ENCODE results near the gene EGFR. TPM values are rescaled to one million over a fixed set of nuclear protein-coding genes. Genes with fewer than 3 reads are reported as not detected.

Gene EGFR
- polyA plus RNA-seq, 1 of the 3 experiments (the other 2 are of a cell fraction), result 37.6 TPM

GRCh38 chr7:55192723-55193122, 173.9 kb downstream of the EGFR start:
- H3K9me3 ChIP-seq, result no peaks in the 10 kb centered on the region
- peaks cover 45 to 48% of the 10 kb centered on the region in 2 experiments for H3K4me1 ChIP-seq (ENCODE audit: control insufficient read depth in 1 of 2, insufficient read depth in 2 of 2, low read depth in 1 of 2, low read length in 1 of 2)
- peaks cover 9% of the 10 kb centered on the region; the same call in 1 of the 2 replicates for H3K79me2 ChIP-seq (ENCODE audit: insufficient read depth)
- H2AFZ ChIP-seq (ENCODE audit: low read depth), result no peak overlapping the region
- H3K27ac ChIP-seq (ENCODE audit: low read depth in 2 of 2, low read length in 1 of 2), result peak overlapping the region; percentile 91 to 95
- no peaks in the 10 kb centered on the region for H3K9me2 ChIP-seq
- no peak overlapping the region for H3K4me3 ChIP-seq (ENCODE audit: low read depth in 2 of 2, low read length in 1 of 2)
- no peaks in the 10 kb centered on the region; the same call in 1 of the 2 replicates for H4K20me1 ChIP-seq (ENCODE audit: insufficient read depth)
- H3K27me3 ChIP-seq (ENCODE audit: insufficient read depth), result no peaks in the 10 kb centered on the region
- CTCF ChIA-PET, result interaction anchor here (0.6 to 3.6 kb wide), 13 partner anchors 16 to 419 kb away, joined by 3 to 50 read pairs (median 4); no protein-coding TSS in a partner anchor
- H3F3A ChIP-seq (replicated peaks; ENCODE audit: insufficient read depth), result peaks cover 52% of the 10 kb centered on the region
- H3K9ac ChIP-seq, result peak overlapping the region; percentile 54; the same call in 1 of the 2 replicates
- peaks cover 9 to 61% of the 10 kb centered on the region in 2 experiments for H3K36me3 ChIP-seq (replicated peaks in 1 of 2; ENCODE audit: control insufficient read depth in 1 of 2, insufficient read depth in 2 of 2, low read length in 1 of 2)
- H3K4me2 ChIP-seq, result peak overlapping the region; percentile 59
- POLR2A ChIA-PET, result interaction anchor here (0.6 to 2.3 kb wide), 3 partner anchors 20 to 431 kb away, joined by 3 to 14 read pairs (median 8); no protein-coding TSS in a partner anchor
- 7% methylated on average over 7 of the region's 7 CpGs for WGBS (ENCODE audit: low lambda C conversion rate)
- DNase-seq, result peak; percentile 74
- TF ChIP-seq RXRA (IDR thresholded peaks at IDR 0.05; ENCODE audit: borderline replicate concordance, low read depth) (peak; percentile 94), FOSL2 (IDR thresholded peaks at IDR 0.05; ENCODE audit: borderline replicate concordance, low read depth) (peak; percentile 98), MEF2A (IDR thresholded peaks at IDR 0.05; ENCODE audit: borderline replicate concordance, low read depth) (peak; percentile 82), NFIC (IDR thresholded peaks at IDR 0.05; ENCODE audit: borderline replicate concordance) (peak; percentile 99), POLR2AphosphoS5 (IDR thresholded peaks at IDR 0.05; ENCODE audit: low read depth, low read length) (peak; percentile 95), RAD21 (IDR thresholded peaks at IDR 0.05; ENCODE audit: low read length) (no peak; the same call in 1 of the 2 replicates), SIN3A (IDR thresholded peaks at IDR 0.05; ENCODE audit: borderline replicate concordance, low read depth, low read length) (peak; percentile 75; the same call in 1 of the 2 replicates), RCOR1 (IDR thresholded peaks at IDR 0.05; ENCODE audit: low read length) (peak; percentile 92), RFX5 (IDR thresholded peaks at IDR 0.05; ENCODE audit: low read length) (no peak), TEAD4 (IDR thresholded peaks at IDR 0.05; ENCODE audit: borderline replicate concordance, insufficient read depth) (peak; percentile 100), MXI1 (IDR thresholded peaks at IDR 0.05; ENCODE audit: low read depth, low read length) (peak; percentile 50; the same call in 1 of the 2 replicates), YY1 (IDR thresholded peaks at IDR 0.05; ENCODE audit: low read depth) (peak; percentile 69), TAF1 (IDR thresholded peaks at IDR 0.05; ENCODE audit: borderline replicate concordance, low read depth, low read length) (peak; percentile 20; the same call in 1 of the 2 replicates), CHD2 (IDR thresholded peaks at IDR 0.05; ENCODE audit: low read length, partially characterized antibody) (peak; percentile 87), USF1 (IDR thresholded peaks at IDR 0.05; ENCODE audit: borderline replicate concordance, low read depth) (0 out of 2 replicates have a peak, but pooled peaks have one; percentile 57), FOXM1 (IDR thresholded peaks at IDR 0.05; ENCODE audit: low read depth) (peak; percentile 100), REST (IDR thresholded peaks at IDR 0.05; ENCODE audit: low read depth, low read length) (peak; percentile 58), FOXJ3 (CRISPR knock-in tag; IDR thresholded peaks at IDR 0.05) (peak; percentile 23; the same call in 1 of the 2 replicates), USF2 (IDR thresholded peaks at IDR 0.05; ENCODE audit: borderline replicate concordance, low read depth, low read length) (no peak), EP300 (IDR thresholded peaks at IDR 0.05; ENCODE audit: borderline replicate concordance in 1 of 2, low read depth in 1 of 2, low read length in 1 of 2) (peak; percentile 99 to 100), SMC3 (IDR thresholded peaks at IDR 0.05; ENCODE audit: low read depth, low read length) (no peak), CTCF (IDR thresholded peaks at IDR 0.05) (no peak), ELF1 (IDR thresholded peaks at IDR 0.05) (peak; percentile 73; the same call in 1 of the 2 replicates), PBX3 (IDR thresholded peaks at IDR 0.05) (peak; percentile 98), NRF1 (IDR thresholded peaks at IDR 0.05; ENCODE audit: low read depth, low read length) (no peak), EZH2phosphoT487 (IDR thresholded peaks at IDR 0.05; ENCODE audit: borderline replicate concordance, low read depth) (no peak; the same call in 1 of the 2 replicates)

Data from SK-N-SH (cell line).